GM18909 (cell line): ENCODE data around the gene TNIP3.

Experiments used
- ATAC-seq: cut with Tn5 transposase; IDR thresholded peaks from one replicate; pipeline ENCODE4 v1.9.1; 2021; ENCODE audit warnings: mild to moderate bottlenecking; ENCODE audit not compliant: unreplicated experiment, poor library complexity

TNIP3 gene

DNA sequence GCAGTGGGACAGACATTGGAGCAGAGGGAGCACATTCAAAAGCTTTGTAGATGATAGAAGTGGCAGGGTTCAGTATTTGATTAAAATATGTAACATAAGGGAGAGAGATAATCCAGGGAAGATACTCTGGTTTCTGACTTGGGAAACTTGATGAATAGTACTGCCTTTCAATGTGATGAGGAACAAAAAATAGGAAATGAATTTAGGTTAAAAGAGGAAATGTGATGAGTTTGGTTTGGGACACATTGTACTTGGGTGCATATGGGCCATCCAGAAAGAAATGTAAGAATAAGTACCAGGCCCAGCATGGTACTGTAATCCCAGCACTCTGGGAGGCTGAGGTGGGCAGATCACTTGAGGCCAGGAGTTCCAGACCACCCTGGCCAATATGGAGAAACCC lies 70.9 kb downstream of the TNIP3 start:
- ATAC-seq: no peak

DNA sequence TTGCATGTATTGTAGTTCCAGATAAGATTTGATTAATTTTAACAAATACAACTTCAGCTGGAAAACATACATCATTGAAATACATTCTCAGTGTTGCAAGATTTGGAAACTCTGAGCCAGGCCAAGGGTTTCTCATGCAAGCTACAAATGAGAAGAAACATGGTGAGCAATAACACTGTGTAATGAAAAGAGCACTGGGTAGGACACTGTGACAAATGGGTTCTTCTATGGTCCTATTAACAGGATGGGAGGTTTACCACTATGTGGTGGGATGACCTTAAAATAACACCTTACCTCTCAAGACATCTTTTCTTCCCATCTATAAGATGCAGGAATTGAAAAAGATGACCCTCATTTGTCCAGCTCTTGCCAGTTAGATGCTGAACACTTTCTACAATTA lies 72.2 kb downstream of the TNIP3 start:
- no peak for ATAC-seq

DNA sequence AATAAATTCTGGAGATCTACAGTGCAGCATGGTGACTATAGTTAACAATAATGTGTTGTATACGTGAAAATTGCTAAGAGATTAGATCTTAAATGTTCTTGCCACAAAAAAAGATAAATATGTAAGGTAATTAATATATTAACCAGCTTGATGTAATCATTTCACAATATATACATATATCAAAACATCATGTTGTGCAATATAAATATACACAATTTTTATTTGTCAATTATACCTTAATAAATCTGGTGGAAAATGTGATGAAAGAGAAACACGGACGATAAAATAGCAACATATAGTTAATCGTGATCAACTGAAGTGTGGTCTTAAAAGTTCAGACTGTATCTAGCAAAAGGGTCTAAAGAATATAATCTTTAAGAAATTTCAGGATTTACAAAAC lies 75.3 kb downstream of the TNIP3 start:
- ATAC-seq: no peak
